Astrocyte of the cerebellum (primary cell): ENCODE results near the gene LRG1.

Source experiments
- DNase-seq: peaks from one replicate; pipeline ENCODE4 v3.0.0-alpha.2; 2011; ENCODE audit warnings: low read depth
- H3K4me3 ChIP-seq: 2 replicates; pipeline ENCODE4 v1.5.1; 2011; ENCODE audit warnings: mild to moderate bottlenecking, low read depth, low read length, moderate library complexity
- CTCF ChIP-seq: IDR thresholded peaks from 2 replicates; pipeline ENCODE4 v1.5.1; 2012; ENCODE audit warnings: low read length, low read depth, moderate library complexity, mild to moderate bottlenecking; ENCODE audit errors: missing control alignments
- in situ Hi-C: cut with HindIII; loops from 2 replicates; pipeline ENCODE4 v1.10.0; 2017; ENCODE audit warnings: low sequenced_read_pairs

The LRG1 gene

GRCh38 chr19:4500841-4501591, 38.8 kb downstream of the LRG1 start:
- no peak overlapping the region for H3K4me3 ChIP-seq
- no peak for TF ChIP-seq CTCF
- no peak for DNase-seq
- in situ Hi-C loops = no loop called here

GRCh38 chr19:4499855-4500254, 40.0 kb downstream of the LRG1 start:
- in situ Hi-C loops = no loop called here
- DNase-seq = no peak
- no peak for TF ChIP-seq CTCF
- H3K4me3 ChIP-seq = no peak overlapping the region

GRCh38 chr19:4499318-4499717, 40.5 kb downstream of the LRG1 start:
- in situ Hi-C loops = no loop called here
- TF ChIP-seq CTCF = no peak
- DNase-seq = no peak
- H3K4me3 ChIP-seq = no peak overlapping the region

- no peak for DNase-seq
- in situ Hi-C loops = no loop called here
- no peak overlapping the region for H3K4me3 ChIP-seq
- no peak for TF ChIP-seq CTCF
These were observed 41.1 kb downstream of the LRG1 start for GRCh38 chr19:4498694-4499093.

- no peak for DNase-seq
- in situ Hi-C loops = no loop called here
- no peak for TF ChIP-seq CTCF
- no peak overlapping the region for H3K4me3 ChIP-seq
These were observed 42.0 kb downstream of the LRG1 start for GRCh38 chr19:4497770-4498389.

- H3K4me3 ChIP-seq = no peak overlapping the region
- no peak for TF ChIP-seq CTCF
- in situ Hi-C loops = no loop called here
- DNase-seq = no peak
These were observed 43.5 kb downstream of the LRG1 start for GRCh38 chr19:4496304-4496703.
